ENCODE results near the gene NT5M.

NT5M gene

DNA sequence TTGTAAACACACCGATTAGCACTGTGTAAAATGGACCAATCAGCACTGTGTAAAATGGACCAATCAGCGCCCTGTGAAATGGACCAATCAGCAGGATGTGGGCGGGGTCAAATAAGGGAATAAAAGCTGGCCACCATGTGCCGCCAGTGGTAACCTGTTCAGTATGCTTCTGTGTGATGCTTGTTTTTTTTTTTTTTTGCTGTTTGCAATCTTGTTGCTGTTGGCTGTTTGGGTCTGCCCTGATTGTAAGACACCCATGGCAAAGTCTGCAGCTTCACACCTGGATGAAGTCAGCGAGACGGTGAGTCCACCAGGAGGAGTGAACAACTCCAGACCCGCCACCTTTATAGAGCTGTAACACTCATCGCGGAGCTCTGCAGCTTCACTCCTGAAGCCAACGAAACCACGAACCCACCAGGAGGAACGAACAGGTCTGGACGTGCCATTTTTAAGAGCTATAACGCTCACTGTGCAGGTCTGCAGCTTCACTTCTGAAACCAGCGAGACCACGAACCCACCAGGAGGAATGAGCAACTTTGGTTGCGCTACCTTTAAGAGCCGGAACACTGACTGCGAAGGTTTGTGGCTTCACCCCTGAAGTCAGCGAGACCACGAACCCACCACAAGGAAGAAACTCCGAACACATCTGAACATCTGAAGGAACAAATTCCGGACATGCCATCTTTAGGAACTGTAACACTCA is 88.6 kb downstream of the NT5M start:
- DNase-seq (ENCODE audit: low read depth in 1 of 2, low spot score in 1 of 2), result peak; percentile 21 to 49

DNA sequence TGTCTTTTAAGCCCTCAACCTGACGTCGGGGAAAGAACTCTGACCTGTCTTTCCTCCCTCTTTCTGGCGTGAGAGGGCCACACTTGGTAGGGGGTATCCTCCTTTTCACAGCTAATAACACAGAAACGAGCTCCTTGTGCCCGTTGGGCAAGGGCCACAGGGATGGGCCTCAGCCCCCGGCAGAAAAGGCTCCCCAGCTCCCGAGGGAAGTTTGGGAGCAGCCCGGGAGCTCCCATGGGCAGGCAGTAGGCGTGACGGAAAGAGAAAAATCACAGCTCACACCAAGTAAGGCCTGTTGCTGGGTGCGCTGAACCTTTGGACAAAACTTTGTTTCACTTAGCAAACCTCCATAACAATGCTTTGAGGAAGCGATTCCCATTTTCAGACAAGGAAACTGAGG is 90.8 kb downstream of the NT5M start:
- DNase-seq (ENCODE audit: low read depth in 1 of 2, low spot score in 1 of 2), result no peak

DNA sequence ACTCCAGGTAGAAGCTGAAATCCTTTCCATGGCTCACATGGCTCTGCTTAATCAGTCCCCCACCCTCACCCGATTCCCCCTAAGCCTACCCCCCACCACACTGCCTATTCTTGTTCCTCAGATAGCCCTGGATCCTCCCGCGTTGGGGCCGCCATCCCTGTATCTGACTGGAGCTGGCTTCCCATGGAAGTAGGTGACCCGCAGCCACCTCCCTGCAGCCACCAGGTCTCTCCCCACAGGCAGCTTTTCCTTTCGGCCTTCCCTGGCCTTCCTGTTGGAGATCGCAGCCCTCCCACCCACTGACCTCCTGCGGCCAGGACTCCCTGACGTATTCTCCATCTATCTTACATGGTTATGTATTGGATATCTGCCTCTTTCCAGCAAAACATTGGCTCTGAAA is 91.3 kb downstream of the NT5M start:
- no peak for DNase-seq (ENCODE audit: low read depth in 1 of 2, low spot score in 1 of 2)

DNA sequence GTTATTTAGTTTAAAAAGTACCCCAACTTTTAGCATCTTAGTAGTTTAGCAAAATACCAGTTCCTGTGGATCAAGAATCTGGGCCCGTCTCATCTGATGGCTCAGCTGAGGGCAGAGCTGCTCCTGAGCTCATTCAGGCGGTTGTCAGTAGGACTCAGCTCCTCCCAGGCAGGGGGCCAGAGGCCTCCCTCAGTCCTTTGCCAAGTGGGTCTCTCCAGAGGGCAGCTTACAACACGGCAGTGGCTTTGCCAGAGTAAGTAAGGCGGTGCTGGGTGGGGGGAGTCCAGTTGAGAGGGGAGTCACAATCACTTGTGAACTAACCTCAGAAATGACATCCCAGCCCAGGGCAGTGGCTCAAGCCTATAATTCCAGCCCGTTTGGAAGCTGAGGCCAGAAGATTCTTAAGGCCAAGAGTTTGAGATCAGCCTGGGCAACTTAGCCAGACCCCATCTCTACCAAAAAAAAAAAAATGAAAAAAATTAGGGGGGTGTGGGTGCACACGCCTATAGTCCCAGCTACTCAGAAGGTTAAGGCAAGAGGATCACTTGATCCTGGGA is 92.2 kb downstream of the NT5M start:
- DNase-seq (ENCODE audit: low read depth in 1 of 2, low spot score in 1 of 2), result no peak

DNA sequence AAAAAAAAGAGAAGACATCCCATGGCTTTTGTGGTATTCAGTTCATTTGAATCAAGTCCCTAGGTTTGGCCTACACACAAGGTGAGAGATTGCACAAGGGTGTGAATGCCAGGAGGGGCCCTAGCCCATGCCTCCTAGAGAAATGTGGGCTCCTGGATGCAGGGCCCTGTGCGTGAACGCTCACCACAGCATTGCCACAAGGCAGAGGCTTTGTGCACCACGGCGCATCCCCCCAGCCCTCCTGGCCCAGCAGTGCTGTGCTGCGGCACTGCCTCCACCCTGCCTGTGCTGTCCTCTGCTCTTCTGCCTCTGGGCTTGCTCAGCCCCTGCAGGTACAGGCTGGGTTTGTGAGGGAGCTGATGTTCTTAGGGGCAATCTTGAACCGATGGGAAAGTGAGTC is 92.7 kb downstream of the NT5M start:
- no peak for DNase-seq (ENCODE audit: low read depth in 1 of 2, low spot score in 1 of 2)

Data from activated CD4-positive, alpha-beta T cell treated with anti-CD3 and anti-CD28 coated beads, Interleukin-2, amount 50 U/mL, for 24 hours (primary cell).